Vein endothelial cell (primary cell): Measurements from ENCODE around the gene ANKRD62. TPM values are rescaled to one million over a fixed set of nuclear protein-coding genes. Genes with fewer than 3 reads are reported as not detected.

Experiments
- small RNA-seq: library from RNA; depleted of rRNA; stranded (forward); fragments of <200 nt; gene quantifications from one replicate; pipeline ENCODE3, GENCODE V24; 2012
- total RNA-seq: library from RNA; depleted of rRNA; stranded (reverse); fragments of >200 nt; gene quantifications from 2 replicates; pipeline ENCODE4 v1.2.3, GENCODE V29; 2012

ANKRD62 gene
- not detected in 2 replicates for total RNA-seq

DNA sequence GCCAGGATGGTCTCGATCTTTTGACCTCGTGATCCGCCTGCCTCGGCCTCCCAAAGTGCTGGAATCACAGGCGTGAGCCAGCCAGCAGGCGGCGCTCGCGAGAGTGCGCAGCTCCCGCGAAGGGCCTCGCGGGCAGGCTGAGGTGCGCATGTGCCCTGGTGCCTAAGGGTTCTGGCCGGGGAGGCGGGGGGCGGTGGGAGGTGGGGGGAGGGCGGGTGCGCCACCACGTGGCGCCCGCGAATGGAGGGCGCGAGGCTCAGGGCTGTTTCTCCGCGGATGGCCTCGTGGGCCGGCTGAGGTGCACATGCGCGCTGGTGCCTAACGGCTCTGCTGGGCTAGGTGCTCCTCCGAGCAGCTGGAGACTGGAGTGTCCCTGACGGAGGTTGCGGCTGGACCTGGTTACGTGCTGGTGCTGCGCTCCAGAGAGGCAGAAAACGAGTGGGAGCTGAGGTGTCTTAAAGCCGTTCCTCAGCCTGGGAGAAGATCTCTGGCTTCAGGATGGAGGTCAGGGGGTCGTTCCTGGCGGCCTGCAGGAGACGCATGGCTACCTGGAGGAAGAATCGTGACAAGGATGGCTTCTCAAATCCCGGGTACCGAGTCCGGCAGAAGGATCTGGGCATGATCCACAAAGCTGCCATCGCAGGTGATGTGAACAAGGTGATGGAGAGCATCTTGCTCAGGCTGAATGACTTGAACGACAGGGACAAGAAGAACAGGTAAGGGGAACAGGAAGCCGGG, at the start of gene ANKRD62:
Gene ANKRD62, plus strand, starts transcription at position 324 of the 738 bp plus-strand sequence. Its CDS starts 175 bp downstream, at position 499.

Small RNA genes within 50 kb of the gene (small RNA-seq; reads per million reads assigned to genes)
- gene RNU6-324P: not detected

Other genes with a start within 250 kb of the ANKRD62 start
- gene CHMP1B, start 242.4 kb upstream of the ANKRD62 start, total RNA-seq: 48.3 and 49.6 TPM in 2 replicates
- gene MPPE1, start 185.5 kb upstream of the ANKRD62 start, total RNA-seq: 15.7 and 17.3 TPM in 2 replicates
- gene IMPA2, start 112.3 kb upstream of the ANKRD62 start, total RNA-seq: 2.4 and 2.9 TPM in 2 replicates
- 3.9 and 6.4 TPM in 2 replicates for gene CIDEA, start 160.5 kb downstream of the ANKRD62 start, total RNA-seq
- 841 and 870 TPM in 2 replicates for gene TUBB6, start 214.4 kb downstream of the ANKRD62 start, total RNA-seq